Skeletal muscle tissue (tissue), 4 donors: ENCODE measurements around the gene FBXW11. TPM values are rescaled to one million over a fixed set of nuclear protein-coding genes. Genes with fewer than 3 reads are reported as not detected.

Source experiments
- H3K27ac ChIP-seq: one replicate; pipeline ENCODE4 v1.7.0; 2013; ENCODE audit warnings: mild to moderate bottlenecking, low read depth, low read length, inconsistent platforms
- H3K27me3 ChIP-seq, 3 donors: one replicate each; pipeline ENCODE4 v1.7.0; 2013; ENCODE audit warnings: low read length in 3 of 3; ENCODE audit not compliant: control insufficient read depth in 3 of 3, insufficient read depth in 3 of 3
- H3K36me3 ChIP-seq, 3 donors: one replicate each; pipeline ENCODE4 v1.7.0; 2013; ENCODE audit warnings: low read length in 3 of 3; ENCODE audit not compliant: control insufficient read depth in 3 of 3, insufficient read depth in 3 of 3
- H3K4me1 ChIP-seq, 3 donors: one replicate each; pipeline ENCODE4 v1.7.0; 2013; ENCODE audit warnings: low read length in 3 of 3, mild to moderate bottlenecking in 3 of 3; ENCODE audit not compliant: control insufficient read depth in 3 of 3, insufficient read depth in 3 of 3
- H3K4me3 ChIP-seq, 3 donors: one replicate each; pipeline ENCODE4 v1.7.0; 2013; ENCODE audit warnings: low read length in 3 of 3
- H3K9ac ChIP-seq, 3 donors: one replicate each; pipeline ENCODE4 v1.7.0; 2013; ENCODE audit warnings: low read length in 3 of 3, mild to moderate bottlenecking in 3 of 3, moderate library complexity in 2 of 3, low read depth in 1 of 3
- H3K9me3 ChIP-seq, 3 donors: one replicate each; pipeline ENCODE4 v1.7.0; 2013; ENCODE audit warnings: low read length in 3 of 3; ENCODE audit not compliant: control insufficient read depth in 3 of 3
- total RNA-seq: library from RNA; depleted of rRNA; stranded (reverse); fragments of >200 nt; gene quantifications from one replicate; pipeline ENCODE4 v1.2.3, GENCODE V29; 2014
- donor health status: Osteomylitis.

The FBXW11 gene
- total RNA-seq, 1 donor from 2014 or later: 60.5 TPM

DNA sequence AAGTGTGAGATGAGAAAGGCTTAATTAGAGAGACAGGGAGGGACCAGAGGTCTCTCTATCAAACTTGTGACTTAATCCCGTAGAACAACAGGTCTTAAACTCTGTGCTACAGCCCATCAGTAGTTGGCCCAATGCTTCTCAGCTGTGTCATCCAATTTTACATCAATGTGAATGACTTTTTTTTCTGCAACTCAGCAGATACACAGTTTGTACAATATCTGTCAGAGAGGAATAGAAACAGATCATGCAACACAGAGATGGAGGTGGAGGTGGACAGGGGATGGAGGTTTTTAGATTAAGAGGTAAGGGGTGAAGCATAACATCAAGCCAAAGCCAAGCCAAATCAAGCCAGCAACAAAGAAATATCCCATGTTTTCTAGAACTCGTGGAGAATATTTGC is 43.0 kb downstream of the FBXW11 start:
- H3K9ac ChIP-seq: no peak overlapping the region
- H3K36me3 ChIP-seq: no peaks in the 10 kb centered on the region
- no peak overlapping the region for H3K4me3 ChIP-seq
- H3K27me3 ChIP-seq: no peaks in the 10 kb centered on the region
- H3K9me3 ChIP-seq: no peaks in the 10 kb centered on the region
- H3K27ac ChIP-seq: no peak overlapping the region
- H3K4me1 ChIP-seq: peaks cover 11 to 29% (median 13%) of the 10 kb centered on the region in 3 donors

DNA sequence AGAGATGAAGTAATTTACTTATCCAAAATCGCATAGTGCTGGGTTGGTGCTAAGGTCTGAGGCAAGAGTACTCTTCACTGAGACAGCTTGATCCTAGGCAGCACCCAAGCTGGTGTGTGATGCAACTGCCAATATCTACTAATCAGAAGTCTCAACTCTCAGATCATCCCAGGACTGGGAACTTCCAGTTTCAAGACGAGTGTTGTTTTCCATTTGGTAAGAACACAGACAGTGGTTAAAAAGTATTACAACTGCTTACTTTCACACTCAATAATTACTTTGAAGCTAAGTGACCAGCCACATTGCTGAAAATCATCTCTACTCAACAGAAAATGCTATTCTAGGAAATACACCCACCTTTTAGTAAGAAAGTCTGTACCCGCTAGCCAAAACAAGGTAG is 45.3 kb downstream of the FBXW11 start:
- H3K27ac ChIP-seq: no peak overlapping the region
- no peak overlapping the region for H3K4me3 ChIP-seq
- no peak overlapping the region for H3K9ac ChIP-seq
- no peaks in the 10 kb centered on the region for H3K9me3 ChIP-seq
- peaks cover 17 to 36% (median 23%) of the 10 kb centered on the region in 3 donors for H3K4me1 ChIP-seq
- H3K36me3 ChIP-seq: no peaks in the 10 kb centered on the region
- no peaks in the 10 kb centered on the region for H3K27me3 ChIP-seq

DNA sequence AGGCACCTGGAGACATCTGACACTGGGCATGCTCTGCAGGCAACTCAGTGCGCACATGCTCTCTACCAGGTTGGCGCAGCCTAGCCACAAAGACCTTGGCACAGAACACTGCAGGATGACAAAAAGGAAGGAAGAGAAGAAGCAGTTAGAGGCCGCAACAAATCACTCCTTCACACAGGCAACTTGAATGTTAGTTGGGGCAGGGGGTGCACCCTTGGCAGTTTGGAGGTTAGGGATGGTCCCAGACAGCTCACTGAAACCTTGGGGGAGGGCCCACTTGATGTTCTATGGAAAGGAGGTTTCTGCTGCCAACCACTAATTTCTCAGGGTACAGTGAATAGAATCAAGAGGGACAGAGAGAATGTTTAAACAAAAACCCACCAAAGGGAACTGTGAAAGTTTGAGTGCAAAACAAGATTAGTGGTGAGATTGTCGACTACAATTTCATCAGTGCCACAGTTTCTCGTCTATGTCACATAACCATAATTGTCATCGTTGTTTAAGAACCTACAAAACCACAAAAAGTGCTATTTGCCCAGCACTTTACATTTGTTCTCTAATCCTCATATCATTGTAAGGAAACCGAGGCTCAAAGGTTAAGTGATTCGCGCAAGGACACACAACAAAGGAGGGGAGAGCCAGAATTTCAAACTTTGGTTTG is 48.7 kb downstream of the FBXW11 start:
- H3K27ac ChIP-seq: no peak overlapping the region
- no peaks in the 10 kb centered on the region for H3K9me3 ChIP-seq
- peaks cover 25 to 35% (median 35%) of the 10 kb centered on the region in 3 donors for H3K4me1 ChIP-seq
- H3K9ac ChIP-seq: peak overlapping the region in 2 of 3 donors; percentile 24 to 26
- H3K36me3 ChIP-seq: no peaks in the 10 kb centered on the region
- H3K27me3 ChIP-seq: no peaks in the 10 kb centered on the region
- peak overlapping the region in 1 of 3 donors; percentile 10 for H3K4me3 ChIP-seq

DNA sequence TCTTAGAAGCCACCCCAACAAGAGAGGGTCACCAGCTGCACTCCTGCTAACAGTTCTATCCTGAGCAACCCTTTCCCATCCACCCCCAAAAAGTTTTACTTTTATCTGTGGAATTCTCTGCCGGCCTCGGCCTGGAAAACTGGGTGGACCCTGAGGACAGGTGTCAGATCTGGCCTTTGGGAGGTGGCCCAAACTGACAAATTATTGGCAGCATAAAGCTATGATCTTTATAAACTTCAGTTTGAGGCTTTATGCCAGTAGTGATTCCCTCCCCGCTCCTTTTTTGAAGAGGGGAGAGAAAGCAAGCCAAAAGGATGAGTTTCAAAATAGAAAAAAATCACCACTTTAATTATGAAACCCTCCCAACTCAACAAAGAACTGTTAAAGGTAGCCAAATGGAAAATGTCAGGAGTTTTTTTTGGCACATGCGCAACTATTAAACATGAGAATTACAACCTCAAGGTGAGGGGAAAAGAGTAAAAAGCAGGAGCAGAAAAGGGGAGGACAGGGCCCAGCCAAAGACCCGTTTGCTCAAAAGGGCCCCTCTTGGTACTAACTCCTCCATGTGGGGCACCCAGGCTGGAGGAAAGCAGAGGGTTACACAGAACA is 49.4 kb downstream of the FBXW11 start:
- no peaks in the 10 kb centered on the region for H3K36me3 ChIP-seq
- H3K27me3 ChIP-seq: no peaks in the 10 kb centered on the region
- no peaks in the 10 kb centered on the region for H3K9me3 ChIP-seq
- H3K4me1 ChIP-seq: peaks cover 25 to 35% (median 31%) of the 10 kb centered on the region in 3 donors
- peak overlapping the region in 1 of 3 donors; percentile 10 for H3K4me3 ChIP-seq
- no peak overlapping the region for H3K27ac ChIP-seq
- H3K9ac ChIP-seq: no peak overlapping the region

DNA sequence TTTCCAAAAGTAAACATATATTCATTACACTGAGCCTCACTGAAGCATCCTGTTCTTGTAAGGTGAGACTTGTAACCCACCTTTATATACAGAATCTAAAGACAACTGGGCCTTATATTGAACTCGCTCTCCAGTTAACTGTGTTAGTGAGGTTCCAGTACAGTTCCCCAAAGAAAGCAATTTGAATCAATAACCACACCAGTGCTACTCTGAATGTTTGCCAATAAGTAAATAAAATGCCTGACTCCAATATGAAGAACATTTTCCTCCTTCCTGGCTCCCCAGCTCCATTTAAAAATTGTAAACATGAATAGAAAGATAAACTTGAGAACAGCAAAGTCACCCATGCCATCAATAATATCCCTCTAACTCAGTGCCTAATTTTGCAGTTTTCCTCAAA is 50.1 kb downstream of the FBXW11 start:
- H3K4me3 ChIP-seq: no peak overlapping the region
- H3K4me1 ChIP-seq: peaks cover 25 to 35% (median 31%) of the 10 kb centered on the region in 3 donors
- no peaks in the 10 kb centered on the region for H3K27me3 ChIP-seq
- H3K9ac ChIP-seq: no peak overlapping the region
- no peaks in the 10 kb centered on the region for H3K36me3 ChIP-seq
- no peak overlapping the region for H3K27ac ChIP-seq
- H3K9me3 ChIP-seq: no peaks in the 10 kb centered on the region

DNA sequence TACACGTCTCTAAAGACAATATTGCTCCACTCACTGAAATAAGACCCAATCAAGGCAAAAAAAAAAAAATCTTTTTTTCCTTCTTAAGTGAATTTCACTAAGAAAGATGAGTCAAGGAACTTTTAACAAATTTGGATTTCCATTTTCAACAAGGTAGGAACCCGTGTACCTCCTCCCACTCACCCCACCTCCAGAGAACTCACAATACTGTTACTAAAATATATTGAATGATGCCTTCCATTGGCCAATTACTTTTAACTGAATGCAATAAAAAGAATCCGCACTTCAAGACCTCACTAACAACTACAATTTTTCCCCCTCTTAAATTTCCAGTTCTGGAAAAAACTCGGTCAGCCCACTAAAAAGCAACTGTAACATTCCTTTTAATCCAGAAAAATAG is 50.7 kb downstream of the FBXW11 start:
- H3K27ac ChIP-seq: no peak overlapping the region
- H3K36me3 ChIP-seq: no peaks in the 10 kb centered on the region
- no peak overlapping the region for H3K4me3 ChIP-seq
- H3K27me3 ChIP-seq: no peaks in the 10 kb centered on the region
- peaks cover 22 to 33% (median 31%) of the 10 kb centered on the region in 3 donors for H3K4me1 ChIP-seq
- no peak overlapping the region for H3K9ac ChIP-seq
- no peaks in the 10 kb centered on the region for H3K9me3 ChIP-seq

DNA sequence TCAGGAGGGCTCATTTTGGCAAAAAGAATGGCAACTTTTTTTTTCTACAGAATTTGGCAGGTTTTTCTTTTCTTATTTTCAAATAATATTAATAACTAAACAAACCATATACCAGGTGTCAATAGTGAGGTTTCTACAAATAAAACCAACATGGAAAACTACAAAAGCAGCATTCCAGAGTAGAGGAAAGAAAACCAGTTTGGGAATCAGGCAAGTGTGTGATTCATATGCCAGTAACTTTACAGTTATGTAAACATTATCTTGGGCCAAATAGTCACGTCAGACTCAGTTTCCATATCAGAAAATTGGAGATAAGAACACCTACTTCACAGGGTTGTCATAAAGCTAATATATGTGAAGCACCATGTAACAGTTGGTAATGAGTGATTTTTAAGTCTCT is 51.7 kb downstream of the FBXW11 start:
- Histone ChIP-seq H3K9me3 (no peaks in the 10 kb centered on the region), H3K36me3 (no peaks in the 10 kb centered on the region), H3K9ac (no peak overlapping the region), H3K4me1 (peaks cover 22 to 33% (median 31%) of the 10 kb centered on the region in 3 donors), H3K4me3 (no peak overlapping the region), H3K27me3 (no peaks in the 10 kb centered on the region), H3K27ac (no peak overlapping the region)

DNA sequence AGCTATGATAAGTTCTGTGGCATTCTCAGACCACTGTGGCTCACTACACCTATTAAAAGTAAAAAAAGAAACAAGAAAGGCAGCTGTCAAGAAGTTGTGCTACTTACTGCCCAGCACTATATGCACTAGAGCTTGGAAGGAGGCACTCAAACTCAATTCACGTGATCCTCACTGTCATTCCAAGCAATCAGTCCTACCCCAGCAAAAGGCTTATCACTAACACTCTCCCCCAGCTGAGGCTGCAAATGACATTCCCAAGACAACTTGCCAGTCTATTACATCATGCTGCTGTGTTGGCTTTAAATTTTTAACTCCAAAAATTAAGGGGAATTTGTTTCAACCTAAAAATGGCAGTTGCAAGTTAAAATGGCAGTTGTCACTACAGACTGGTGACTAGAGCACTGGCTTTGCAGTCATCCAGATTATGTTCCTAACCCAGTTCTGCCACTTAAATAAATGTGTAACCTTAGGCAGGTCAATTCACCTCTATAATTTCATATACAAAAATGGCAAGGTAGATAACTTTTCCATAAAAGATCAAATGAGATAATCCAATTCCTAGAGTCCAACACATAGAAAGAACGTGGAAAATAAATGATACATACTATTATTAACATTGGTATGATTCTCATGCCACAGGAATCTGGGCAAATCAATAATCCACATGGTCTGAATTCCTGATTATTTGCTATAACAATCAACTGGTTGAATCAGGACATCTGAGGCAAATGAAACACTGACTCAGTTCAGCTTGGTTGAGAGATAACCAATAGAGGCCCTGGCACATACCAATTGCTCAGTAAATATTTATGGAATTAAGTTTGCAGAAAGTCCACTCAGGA is 52.4 kb downstream of the FBXW11 start:
- H3K27ac ChIP-seq: no peak overlapping the region
- no peak overlapping the region for H3K9ac ChIP-seq
- H3K4me1 ChIP-seq: peaks cover 22 to 33% (median 31%) of the 10 kb centered on the region in 3 donors
- no peaks in the 10 kb centered on the region for H3K36me3 ChIP-seq
- H3K4me3 ChIP-seq: no peak overlapping the region
- H3K9me3 ChIP-seq: no peaks in the 10 kb centered on the region
- H3K27me3 ChIP-seq: no peaks in the 10 kb centered on the region

DNA sequence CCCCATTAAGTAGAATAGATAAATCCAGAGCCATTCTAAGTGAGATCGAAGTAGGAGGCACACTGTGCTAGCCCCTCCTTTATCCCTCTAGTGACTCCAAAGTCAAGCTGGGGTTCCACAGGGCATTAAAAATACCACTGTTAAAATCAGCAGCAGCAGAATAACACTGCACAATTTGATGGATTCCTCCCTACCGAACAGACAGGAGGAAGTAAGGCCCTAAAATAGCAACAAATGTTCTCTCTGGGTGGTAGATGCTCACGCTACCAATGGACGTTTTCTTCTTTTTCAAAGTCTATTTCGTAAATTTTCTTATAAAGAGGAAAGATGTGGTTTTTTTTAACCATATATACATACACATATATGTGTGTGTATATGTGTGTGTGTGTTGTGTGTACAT is 54.4 kb downstream of the FBXW11 start:
- H3K4me3 ChIP-seq: no peak overlapping the region
- H3K27ac ChIP-seq: no peak overlapping the region
- no peaks in the 10 kb centered on the region for H3K9me3 ChIP-seq
- no peak overlapping the region for H3K9ac ChIP-seq
- H3K36me3 ChIP-seq: no peaks in the 10 kb centered on the region
- H3K4me1 ChIP-seq: peaks cover 14 to 23% (median 20%) of the 10 kb centered on the region in 3 donors
- H3K27me3 ChIP-seq: no peaks in the 10 kb centered on the region

DNA sequence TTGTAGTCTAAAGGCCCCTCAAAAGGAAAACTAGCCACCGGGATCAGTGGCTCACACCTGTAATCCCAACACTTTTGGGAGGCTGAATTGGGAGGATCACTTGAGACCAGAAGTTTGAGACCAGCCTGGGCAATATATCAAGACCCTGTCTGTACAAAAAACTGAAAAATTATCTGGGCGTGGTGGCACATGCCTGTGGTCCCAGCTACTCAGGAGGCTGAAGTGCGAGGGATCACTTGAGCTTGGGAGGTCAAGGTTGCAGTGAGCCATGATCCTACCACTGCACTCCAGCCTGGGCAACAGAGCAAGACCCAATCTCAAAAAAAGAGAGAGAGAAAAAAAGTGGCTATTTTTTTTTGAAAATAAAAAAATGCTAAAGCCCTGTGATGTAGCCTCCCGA is 55.2 kb downstream of the FBXW11 start:
- Histone ChIP-seq H3K27ac (no peak overlapping the region), H3K27me3 (no peaks in the 10 kb centered on the region), H3K4me1 (peaks cover 11 to 17% (median 15%) of the 10 kb centered on the region in 3 donors), H3K36me3 (no peaks in the 10 kb centered on the region), H3K4me3 (no peak overlapping the region), H3K9me3 (no peaks in the 10 kb centered on the region), H3K9ac (no peak overlapping the region)
